Globus pallidus (tissue), 1 donor: ENCODE measurements around the gene HRCT1.
"Not testable (repeated sequence)": the region's sequence is repeated elsewhere in the genome, so short reads cannot be mapped to it uniquely, and the experiment has no call there.

Experiments
- DNase-seq: peaks from one replicate; pipeline ENCODE4 v3.0.0-alpha.2; 2015; ENCODE audit warnings: low spot score

HRCT1 gene

DNA sequence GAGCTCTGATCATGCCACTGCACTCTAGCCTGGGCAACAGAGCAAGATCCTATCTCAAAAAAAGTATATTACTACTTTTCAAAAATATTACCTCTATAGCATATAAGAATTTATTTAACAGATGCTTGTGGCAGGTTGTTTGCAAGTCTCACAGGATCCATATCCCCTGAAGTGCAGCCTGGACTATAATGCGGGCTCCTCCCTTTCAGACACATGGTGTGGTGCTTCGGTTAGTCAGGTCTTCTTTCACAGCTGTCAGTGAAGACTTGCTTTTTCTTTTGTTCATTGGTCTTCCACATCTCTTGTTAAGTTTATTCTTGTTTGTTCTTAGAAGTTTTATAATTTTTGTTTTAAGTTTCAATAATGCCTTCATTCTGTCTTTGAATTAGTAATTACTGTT lies 9.4 kb upstream of the HRCT1 start:
- no peak for DNase-seq

- DNase-seq: not testable (repeated sequence)
Measured at GRCh38 chr9:35897376-35898099, 8.5 kb upstream of the HRCT1 start.

DNA sequence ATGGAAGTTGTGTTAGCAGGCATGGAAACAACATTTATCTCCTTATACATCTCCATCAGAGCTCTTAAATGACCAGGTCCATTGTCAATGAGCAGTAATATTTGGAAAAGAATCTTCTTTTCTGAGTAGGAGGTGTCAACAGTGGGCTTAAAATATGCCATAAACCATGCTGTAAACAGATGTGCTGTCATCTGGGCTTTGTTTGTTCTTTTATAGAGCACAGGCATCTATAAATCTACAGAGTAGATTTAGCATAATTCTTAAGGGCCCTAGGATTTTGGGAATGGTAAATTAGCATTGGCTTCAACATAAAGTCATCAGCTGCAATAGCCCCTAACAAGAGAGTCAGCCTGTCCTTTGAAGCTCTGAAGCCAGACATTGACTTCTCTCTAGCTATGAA lies 7.7 kb upstream of the HRCT1 start:
- no peak for DNase-seq

GRCh38 chr9:35899021-35899420 lies 7.0 kb upstream of the HRCT1 start:
- DNase-seq: no peak

GRCh38 chr9:35903049-35903448 lies 3.0 kb upstream of the HRCT1 start:
- DNase-seq: peak; percentile 50

- DNase-seq: no peak
Measured at GRCh38 chr9:35904338-35904737, 1.7 kb upstream of the HRCT1 start.

DNA sequence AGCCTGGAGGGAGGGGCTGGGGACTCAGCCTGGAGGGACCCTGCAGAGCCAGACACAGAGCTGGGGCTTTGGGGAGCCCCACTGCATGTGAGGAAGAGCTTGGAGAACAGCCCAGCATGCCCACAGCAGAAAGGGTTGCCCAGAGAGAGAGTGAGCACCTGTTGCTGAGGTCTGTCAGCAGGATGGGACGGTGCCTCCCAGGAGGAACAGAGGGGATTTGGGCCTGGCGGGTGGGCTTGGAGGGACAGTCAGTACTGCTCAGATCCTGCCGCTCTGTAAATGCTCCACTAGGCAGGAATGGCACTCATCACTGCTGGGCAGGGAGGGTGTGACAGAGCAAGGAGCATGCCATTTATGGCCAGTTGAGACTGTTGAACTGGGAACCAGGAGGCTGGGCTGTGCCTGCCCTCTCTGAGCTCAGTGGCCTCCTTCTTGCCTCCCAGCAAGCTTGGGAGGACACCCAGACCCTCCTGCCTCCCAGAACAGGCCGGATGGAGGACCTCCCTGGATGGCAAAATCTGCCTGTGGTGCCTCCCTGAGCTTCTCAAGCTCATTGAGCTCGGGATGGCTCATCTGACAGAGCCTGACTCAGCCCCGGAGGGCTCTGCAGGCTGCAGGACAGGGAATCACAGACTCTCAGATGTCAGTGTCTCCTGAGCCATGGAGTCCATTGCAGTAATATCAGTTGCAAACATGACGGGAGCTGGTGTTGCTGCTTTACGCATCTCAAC lies 786 bp upstream of the HRCT1 start:
- no peak for DNase-seq

DNA sequence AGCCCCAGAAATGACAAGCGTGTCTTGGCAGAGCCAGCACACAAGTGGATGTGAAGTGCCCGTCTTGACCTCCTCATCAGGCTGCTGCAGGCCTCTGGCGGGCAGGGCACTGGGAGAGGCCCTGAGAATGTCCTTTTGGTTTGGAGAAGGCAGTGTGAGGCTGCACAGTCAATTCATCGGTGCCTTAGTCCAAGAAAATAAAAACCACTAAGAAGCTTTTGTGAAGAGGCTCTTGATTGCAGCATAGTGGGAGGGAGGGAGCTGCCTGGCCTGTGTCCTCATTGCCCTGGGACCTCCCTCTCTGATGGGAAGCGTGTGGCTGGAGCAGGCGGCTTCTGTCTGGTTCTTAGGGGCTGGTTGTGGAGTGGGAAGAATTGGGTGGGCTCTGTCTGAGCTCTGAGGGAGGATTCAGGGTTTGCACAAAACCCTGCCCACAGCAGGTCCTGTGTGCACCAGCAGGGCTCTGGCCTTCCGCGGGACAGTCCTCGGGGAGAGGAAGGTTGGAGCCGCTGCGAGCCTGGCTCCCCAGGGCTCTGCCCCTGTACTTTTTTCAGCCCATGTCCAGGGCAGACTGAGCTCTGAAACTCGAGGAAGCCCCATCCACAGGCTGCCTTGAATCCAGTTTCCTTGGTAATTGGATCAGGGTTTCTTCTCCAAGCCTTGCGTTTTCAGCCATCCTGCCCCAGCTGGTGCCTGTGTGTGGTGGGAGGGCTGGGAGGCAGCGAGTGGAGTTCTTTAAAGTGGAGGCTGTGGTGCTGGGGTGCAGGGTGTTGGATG lies 1.1 kb downstream of the HRCT1 start:
- DNase-seq: no peak

- no peak for DNase-seq
Measured at GRCh38 chr9:35907711-35908503, 1.9 kb downstream of the HRCT1 start.

- DNase-seq: no peak
Measured at GRCh38 chr9:35908504-35909125, 2.6 kb downstream of the HRCT1 start.

- DNase-seq: no peak
Measured at GRCh38 chr9:35909274-35909673, 3.3 kb downstream of the HRCT1 start, which contains the start of gene SPAAR. Gene SPAAR, plus strand, starts transcription at chr9:35909490. Its CDS starts 974 bp downstream, at chr9:35910464.

DNA sequence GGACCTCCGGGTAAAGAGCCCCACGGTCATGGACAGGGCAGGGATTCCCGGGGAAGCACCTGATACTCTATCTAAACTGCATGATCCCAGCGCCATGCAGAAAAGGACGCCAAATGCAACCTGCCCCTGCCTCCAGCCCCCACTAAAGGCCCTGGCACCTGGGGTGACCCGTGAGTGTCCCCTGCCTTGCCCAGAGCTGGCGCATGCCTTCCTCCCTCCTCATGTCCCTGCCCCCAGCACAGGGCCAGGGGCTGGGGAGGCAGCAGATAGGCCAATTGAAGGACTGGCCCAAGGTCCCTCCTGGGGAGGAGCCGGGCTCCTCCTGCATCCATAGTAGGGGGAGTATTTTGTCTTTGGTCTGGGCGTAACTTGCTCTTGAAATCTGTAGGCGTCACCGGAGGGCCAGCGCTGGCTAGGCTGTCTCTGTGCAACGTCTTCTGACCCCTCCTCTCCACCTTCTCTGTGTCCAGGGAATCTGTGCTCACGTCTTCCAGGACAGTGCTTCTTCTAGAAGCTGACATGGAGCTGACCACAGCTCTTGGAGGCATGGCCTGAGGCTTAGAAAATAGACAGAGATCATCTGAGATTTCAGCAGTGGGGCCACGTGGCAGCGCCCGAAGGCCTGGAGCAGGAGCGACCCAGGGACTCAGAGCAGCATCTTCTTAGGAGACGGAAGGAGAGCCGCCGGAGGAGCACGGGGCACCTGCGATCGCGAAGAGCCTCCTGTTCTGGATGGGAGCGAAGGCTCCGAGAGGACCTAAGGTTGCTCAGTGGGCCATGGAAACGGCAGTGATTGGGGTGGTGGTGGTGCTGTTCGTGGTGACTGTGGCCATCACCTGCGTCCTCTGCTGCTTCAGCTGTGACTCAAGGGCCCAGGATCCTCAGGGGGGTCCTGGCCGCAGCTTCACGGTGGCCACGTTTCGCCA lies 3.9 kb downstream of the HRCT1 start:
- no peak for DNase-seq

DNA sequence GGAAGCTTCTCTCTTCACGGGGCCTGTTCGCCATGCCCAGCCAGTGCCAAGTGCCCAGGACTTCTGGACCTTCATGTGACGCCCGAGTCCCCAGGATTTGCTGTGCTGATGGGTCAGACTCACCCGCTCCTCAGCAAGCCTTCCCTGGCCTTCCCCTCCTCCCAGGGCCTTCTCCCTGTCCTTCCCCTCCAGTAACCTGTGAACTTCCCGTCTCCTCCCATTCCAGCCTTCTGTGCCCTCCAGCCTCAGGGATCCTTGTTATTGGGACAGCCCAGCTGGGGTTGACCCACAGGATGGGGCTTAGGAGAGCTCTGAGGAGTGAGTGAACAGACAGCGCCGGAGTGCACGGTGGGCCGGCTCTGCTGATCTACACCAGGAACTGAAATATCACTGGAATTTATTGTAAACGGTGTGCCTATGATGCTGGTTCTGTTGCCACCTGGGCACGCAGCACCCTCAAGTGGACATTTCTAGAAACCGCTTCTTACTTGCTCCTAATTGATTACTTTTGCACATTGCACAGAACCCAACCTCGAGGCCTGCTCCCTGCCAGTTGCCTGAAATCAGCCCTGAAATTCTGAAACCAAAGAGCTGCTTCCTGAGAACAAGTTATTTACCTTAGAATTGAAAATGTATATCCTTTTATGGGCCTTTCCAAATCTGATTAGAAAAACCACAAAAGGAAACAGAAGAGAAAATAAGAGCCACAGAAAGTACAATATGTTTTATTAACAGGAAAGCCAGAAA lies 4.8 kb downstream of the HRCT1 start:
- DNase-seq: no peak

- no peak for DNase-seq
Measured at GRCh38 chr9:35911690-35912089, 5.7 kb downstream of the HRCT1 start.

- no peak for DNase-seq
Measured at GRCh38 chr9:35912791-35913400, 6.9 kb downstream of the HRCT1 start.

GRCh38 chr9:35913429-35913828 lies 7.4 kb downstream of the HRCT1 start:
- DNase-seq: not testable (repeated sequence)

GRCh38 chr9:35914301-35914807 lies 8.4 kb downstream of the HRCT1 start:
- DNase-seq: no peak

- no peak for DNase-seq
Measured at GRCh38 chr9:35915681-35916294, 9.8 kb downstream of the HRCT1 start.
